COLO668 (cell line): Measurements from ENCODE around the gene JOSD1.
A peak's percentile ranks its signal among the peaks of the same experiment; 100 is the strongest.
"Not testable (repeated sequence)": the region's sequence is repeated elsewhere in the genome, so short reads cannot be mapped to it uniquely, and the experiment has no call there.

Source experiments
- DNase-seq: peaks from one replicate; lab custom pipeline; 2025; ENCODE audit not compliant: unreplicated experiment; lab: John Stamatoyannopoulos, UW

The JOSD1 gene

DNA sequence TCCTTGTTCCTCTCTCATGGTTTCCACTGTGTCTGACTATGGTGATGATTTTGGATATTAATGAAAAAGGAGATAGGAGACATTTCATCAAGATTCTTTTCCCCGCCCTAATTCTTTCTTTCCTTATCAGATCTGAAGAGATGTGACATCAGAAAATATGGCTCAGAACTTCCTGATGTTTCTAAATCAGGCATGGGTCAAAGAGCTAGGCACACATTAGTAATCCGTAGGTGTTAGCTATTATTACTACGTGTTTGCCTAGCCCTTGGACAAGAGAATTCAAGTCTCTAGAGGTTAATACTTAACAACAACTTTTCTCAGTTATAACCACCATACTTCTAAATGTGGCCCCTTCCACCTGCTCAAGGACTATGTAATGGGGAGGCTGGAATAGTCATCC, 5.8 kb downstream of the JOSD1 start:
- no peak for DNase-seq

GRCh38 chr22:38694049-38694448, 6.7 kb downstream of the JOSD1 start:
- DNase-seq: no peak

DNA sequence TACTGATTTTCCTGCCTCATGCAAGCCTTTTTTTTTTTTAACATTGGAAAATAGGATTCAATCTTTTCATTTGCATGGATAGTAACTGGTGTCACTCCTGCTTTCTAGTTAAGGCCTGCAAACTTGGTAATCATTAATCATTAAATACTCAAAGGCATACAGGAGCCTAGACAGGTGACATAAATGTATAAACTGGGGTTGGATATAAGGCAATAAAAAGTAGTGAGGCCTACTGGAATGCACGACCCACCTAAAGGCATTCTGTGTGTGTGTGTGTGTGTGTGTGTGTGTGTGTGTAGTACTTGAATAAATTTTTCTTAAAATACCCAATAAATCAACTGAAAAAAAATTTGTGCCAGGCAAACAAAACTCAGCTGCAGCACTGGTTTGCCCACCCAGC, 11.1 kb downstream of the JOSD1 start:
- DNase-seq: no peak

DNA sequence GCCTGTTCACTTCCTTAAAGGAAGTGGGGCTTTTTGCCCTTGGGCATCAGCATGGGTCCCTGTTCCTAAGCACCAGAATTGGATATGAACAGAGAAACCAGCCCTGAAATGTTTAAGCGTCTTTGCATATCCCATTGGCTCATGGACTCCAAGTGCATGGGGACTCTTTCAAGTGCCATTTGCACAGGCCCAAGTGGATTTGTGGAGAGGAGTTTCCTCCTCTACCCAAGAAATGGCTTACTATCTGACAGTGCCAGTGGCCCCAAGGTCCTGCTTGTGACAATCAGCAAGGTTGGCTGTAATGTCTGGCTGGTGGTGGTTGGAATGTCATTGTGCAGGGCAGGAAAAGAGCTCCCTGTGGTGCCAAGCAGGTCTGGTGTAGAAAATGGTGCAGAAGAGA, 15.0 kb downstream of the JOSD1 start:
- DNase-seq: no peak

DNA sequence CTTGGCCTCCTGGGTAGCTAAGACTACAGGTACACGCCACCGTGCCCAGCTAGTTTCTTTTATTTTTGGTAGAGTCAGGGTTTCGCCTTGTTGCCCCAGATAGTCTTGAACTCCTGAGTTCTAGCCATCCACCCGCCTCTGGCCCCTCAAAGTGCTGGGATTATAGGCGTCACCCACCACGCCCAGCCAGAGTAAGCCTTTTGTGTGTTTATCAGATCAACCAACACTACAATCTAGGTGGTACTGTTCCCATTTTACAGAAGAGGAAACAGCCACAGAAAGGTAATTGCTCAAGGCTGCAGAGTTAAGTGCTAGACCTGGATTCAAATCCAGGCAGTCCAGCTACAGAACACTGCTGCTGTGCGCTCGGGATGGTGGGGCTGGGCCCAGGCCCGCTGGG, 15.8 kb downstream of the JOSD1 start:
- DNase-seq: no peak

GRCh38 chr22:38681582-38682335, 19.0 kb downstream of the JOSD1 start, which contains the start of gene TOMM22:
TSS of gene TOMM22 (plus strand) at chr22:38681957. CDS start at chr22:38681979, 22 bp downstream.
- DNase-seq: peak; percentile 93

DNA sequence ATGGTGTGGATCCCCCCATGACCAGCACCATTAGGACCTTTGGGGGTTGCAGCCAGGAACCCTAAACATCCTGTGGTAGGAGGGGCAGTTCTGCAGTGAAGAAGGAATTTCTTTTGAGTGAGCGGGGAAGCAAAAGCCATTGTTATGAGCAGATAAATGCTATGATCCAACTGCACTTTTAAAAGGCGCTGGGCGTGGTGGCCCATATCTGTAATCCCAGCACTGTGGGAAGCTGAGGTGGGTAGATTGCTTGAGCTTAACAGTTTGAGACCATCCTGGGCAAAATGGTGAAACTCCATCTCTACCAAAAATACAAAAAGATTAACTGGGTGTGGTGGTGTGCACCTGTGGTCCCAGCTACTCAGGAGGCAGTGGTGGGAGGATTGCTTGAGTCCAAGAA, 24.9 kb downstream of the JOSD1 start:
- DNase-seq: no peak

DNA sequence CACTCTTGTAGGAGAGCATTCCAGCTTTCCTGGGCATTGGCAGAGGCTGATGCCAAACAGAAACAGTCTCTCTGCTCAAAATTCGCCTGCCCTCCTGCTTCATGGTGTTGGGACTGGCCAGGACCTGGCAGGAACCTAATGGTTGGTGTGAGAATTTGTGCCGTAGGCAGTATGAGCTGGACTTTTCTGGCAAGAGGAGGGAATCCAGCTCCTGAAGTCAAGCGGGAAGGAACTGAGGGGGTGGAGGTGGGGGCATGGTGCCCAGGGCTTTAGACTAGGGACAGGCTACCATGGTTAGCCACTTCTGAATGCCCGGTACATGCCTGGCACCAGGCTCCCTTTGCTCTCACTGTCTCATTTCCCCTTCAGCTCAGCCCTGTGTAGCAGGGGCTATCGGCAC, 25.9 kb downstream of the JOSD1 start:
- no peak for DNase-seq

GRCh38 chr22:38657045-38657909, 43.5 kb downstream of the JOSD1 start:
- DNase-seq: peak; percentile 57

- DNase-seq: peak; percentile 96
Observed at GRCh38 chr22:38656256-38657044, 44.3 kb downstream of the JOSD1 start, which contains the start of the genes CBY1 and FAM227A. TSS of gene CBY1 (plus strand) at chr22:38656638. CDS start at chr22:38668055, 11,417 bp downstream. TSS of gene FAM227A (minus strand) at chr22:38656392. CDS start at chr22:38650168, 6,224 bp downstream.

DNA sequence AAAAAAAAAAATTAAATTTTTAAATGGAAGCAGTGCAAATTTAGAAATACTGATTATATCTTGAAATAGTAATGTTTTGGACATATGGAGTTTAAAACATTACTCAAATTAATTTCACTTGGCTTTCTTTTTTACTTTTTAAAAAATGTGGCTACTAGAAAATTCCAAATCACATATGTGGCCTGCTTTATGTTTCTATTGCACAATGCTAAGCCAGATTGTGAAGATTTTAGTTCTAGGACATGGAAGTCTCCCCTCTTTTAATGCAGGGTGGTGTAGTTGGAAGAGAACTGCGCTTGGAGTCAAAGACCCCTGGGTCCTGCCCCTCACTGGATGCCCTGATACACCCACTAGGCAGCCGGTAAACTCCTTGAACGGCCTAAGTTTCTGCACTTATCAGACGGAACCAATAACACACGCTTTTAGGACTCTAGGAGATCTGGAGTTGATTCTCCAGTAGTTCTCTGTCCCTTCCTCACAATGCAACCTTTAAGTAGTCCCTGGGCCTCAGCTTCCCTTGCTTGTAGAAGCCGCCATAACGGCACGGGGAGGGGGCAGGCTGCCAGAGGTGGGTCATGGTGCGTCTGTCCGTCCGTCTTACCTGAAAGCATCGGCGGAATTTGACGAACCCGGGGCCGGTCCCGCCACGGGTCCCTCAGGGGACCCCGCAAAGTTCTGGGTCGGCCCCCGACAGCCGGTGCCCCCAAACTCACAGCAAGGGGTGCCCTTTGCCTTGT, 45.1 kb downstream of the JOSD1 start:
- peak; percentile 58 for DNase-seq

- no peak for DNase-seq
Observed at GRCh38 chr22:38653741-38654140, 47.0 kb downstream of the JOSD1 start.

- peak; percentile 17 for DNase-seq
Observed at GRCh38 chr22:38652859-38653258, 47.9 kb downstream of the JOSD1 start.

DNA sequence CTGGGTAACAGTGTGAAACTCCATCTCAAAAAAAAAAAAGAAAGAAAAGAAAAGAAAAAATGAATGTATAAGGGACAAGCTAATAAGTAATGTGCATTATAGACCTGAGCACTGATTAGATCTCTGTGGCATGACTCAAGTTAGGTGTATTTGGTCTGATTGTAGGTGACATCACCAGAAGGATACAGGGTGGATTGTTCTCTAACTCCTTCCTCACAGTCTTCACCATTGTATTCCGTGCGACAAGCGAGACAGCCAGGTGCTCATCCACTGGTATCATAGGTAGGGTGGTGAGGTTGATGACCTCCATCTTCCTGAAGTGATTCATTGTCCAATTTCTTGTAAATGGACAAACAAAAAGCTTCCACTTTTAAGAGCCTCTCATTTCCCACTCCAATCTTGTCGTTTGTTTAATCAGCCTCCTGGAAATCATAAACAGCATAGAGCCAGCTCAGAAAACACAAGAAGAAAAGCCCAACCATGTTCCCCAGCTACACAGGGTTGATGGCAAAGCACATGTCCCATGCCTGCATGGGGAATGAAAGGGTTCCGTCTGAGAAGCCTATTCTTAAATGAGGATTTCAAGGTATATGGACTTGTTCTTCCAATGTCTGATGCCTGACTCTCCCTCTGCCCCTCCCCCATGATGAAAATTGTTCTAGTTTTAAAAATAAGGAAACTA, 50.8 kb downstream of the JOSD1 start:
- peak; percentile 10 for DNase-seq

DNA sequence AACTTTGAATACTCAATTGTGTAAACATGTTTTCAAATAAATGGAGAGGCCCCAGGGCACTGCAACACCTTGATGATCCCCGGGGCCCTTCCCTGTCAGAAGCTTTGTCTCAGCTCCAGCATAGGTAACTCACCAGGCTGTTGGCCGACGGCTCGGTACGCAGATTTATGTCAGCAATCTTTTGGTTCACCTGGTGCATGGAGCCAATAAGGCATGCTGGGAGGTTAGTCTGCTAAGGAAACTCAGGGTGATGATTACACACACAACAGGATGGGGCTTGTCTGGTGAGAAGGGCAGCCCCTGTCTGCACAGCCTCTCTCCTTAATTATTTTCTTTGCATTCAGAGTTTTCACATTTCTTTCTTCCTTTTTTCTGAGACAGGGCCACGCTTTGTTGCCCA, 55.3 kb downstream of the JOSD1 start:
- no peak for DNase-seq

GRCh38 chr22:38644245-38644644, 56.5 kb downstream of the JOSD1 start:
- not testable (repeated sequence) for DNase-seq

GRCh38 chr22:38641476-38642040, 59.2 kb downstream of the JOSD1 start:
- DNase-seq: no peak

- DNase-seq: no peak
Observed at GRCh38 chr22:38638728-38639127, 62.0 kb downstream of the JOSD1 start.

GRCh38 chr22:38638216-38638615, 62.5 kb downstream of the JOSD1 start:
- no peak for DNase-seq
